Fibroblast of lung (primary cell): ENCODE data around the gene MROH9.

Source experiments
- EZH2 ChIP-seq: IDR thresholded peaks from 2 replicates; pipeline ENCODE4 v1.5.1; 2012; ENCODE audit warnings: low read length, control low read depth, mild to moderate bottlenecking; ENCODE audit errors: missing control alignments
- TF ChIP-seq, protein P1 (sequence below), 2 donors: IDR thresholded peaks in 1 of 2; conservative IDR thresholded peaks in 1 of 2; 1 replicate in 1 of 2; 2 replicates in 1 of 2; pipeline ENCODE4 v1.5.1; 2011 to 2012; ENCODE audit warnings: low read length in 2 of 2, control low read depth in 1 of 2, inconsistent platforms in 1 of 2, low read depth in 1 of 2, mild to moderate bottlenecking in 1 of 2

DNA sequence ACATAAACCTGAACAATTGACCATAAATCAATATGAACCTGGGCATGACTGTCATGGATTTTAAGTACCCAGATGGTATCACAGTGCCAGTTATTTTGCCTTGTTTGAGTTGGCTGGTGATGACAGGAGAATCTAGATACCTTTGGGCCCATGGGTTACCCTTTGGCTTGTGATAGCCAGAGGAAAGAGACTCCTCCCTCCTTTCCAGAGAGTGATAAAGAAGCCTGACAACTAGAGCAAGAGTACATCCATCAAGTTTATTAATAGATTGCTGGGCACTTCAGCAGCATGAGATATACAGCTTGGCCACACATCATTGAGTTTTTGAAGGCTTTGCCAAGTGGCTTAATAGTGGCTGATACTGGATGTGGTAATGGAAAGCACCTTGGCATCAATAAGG lies 148.8 kb downstream of the MROH9 start:
- TF ChIP-seq, protein P1, sequence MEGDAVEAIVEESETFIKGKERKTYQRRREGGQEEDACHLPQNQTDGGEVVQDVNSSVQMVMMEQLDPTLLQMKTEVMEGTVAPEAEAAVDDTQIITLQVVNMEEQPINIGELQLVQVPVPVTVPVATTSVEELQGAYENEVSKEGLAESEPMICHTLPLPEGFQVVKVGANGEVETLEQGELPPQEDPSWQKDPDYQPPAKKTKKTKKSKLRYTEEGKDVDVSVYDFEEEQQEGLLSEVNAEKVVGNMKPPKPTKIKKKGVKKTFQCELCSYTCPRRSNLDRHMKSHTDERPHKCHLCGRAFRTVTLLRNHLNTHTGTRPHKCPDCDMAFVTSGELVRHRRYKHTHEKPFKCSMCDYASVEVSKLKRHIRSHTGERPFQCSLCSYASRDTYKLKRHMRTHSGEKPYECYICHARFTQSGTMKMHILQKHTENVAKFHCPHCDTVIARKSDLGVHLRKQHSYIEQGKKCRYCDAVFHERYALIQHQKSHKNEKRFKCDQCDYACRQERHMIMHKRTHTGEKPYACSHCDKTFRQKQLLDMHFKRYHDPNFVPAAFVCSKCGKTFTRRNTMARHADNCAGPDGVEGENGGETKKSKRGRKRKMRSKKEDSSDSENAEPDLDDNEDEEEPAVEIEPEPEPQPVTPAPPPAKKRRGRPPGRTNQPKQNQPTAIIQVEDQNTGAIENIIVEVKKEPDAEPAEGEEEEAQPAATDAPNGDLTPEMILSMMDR (conservative IDR thresholded peaks at IDR 0.05 in 1 of 2, IDR thresholded peaks at IDR 0.05 in 1 of 2; ENCODE audit: low read depth in 1 of 2, low read length in 2 of 2), result no peak
- no peak for TF ChIP-seq EZH2
